GM21528 (cell line): ENCODE measurements around the gene SLCO1A2.
"Not testable (repeated sequence)": the region's sequence is repeated elsewhere in the genome, so short reads cannot be mapped to it uniquely, and the experiment has no call there.

ENCODE experiments used
- ATAC-seq: cut with Tn5 transposase; IDR thresholded peaks from one replicate; pipeline ENCODE4 v1.9.1; 2021; ENCODE audit warnings: mild to moderate bottlenecking, moderate library complexity; ENCODE audit not compliant: unreplicated experiment, low FRiP score

SLCO1A2 gene

GRCh38 chr12:21334771-21335325 is at the start of gene SLCO1A2:
TSS of gene SLCO1A2 (minus strand) at chr12:21334917. CDS start at chr12:21334647, 270 bp downstream.
- no peak for ATAC-seq

GRCh38 chr12:21384261-21384660 is 49.5 kb upstream of the SLCO1A2 start:
- no peak for ATAC-seq

- not testable (repeated sequence) for ATAC-seq
Observed at GRCh38 chr12:21381320-21381719, 46.6 kb upstream of the SLCO1A2 start.

GRCh38 chr12:21379218-21379617 is 44.5 kb upstream of the SLCO1A2 start:
- no peak for ATAC-seq

GRCh38 chr12:21372602-21373001 is 37.9 kb upstream of the SLCO1A2 start, which contains the start of gene IAPP:
TSS of gene IAPP (plus strand) at chr12:21372902. CDS start at chr12:21373352, 450 bp downstream.
- ATAC-seq = no peak

- ATAC-seq = no peak
Observed at GRCh38 chr12:21370845-21371449, 36.2 kb upstream of the SLCO1A2 start.

- no peak for ATAC-seq
Observed at GRCh38 chr12:21369141-21369980, 34.6 kb upstream of the SLCO1A2 start.

GRCh38 chr12:21360632-21361031 is 25.9 kb upstream of the SLCO1A2 start:
- ATAC-seq = not testable (repeated sequence)

GRCh38 chr12:21354641-21355040 is 19.9 kb upstream of the SLCO1A2 start:
- ATAC-seq = no peak

- no peak for ATAC-seq
Observed at GRCh38 chr12:21353948-21354347, 19.2 kb upstream of the SLCO1A2 start.

GRCh38 chr12:21353487-21353886 is 18.8 kb upstream of the SLCO1A2 start:
- ATAC-seq = no peak

GRCh38 chr12:21350975-21351374 is 16.3 kb upstream of the SLCO1A2 start:
- no peak for ATAC-seq

- ATAC-seq = no peak
Observed at GRCh38 chr12:21346542-21347205, 12.0 kb upstream of the SLCO1A2 start.

GRCh38 chr12:21343636-21344035 is 8.9 kb upstream of the SLCO1A2 start:
- ATAC-seq = no peak

- no peak for ATAC-seq
Observed at GRCh38 chr12:21341769-21342168, 7.1 kb upstream of the SLCO1A2 start.

GRCh38 chr12:21340403-21340802 is 5.7 kb upstream of the SLCO1A2 start:
- ATAC-seq = no peak

GRCh38 chr12:21339921-21340320 is 5.2 kb upstream of the SLCO1A2 start:
- ATAC-seq = no peak

- ATAC-seq = no peak
Observed at GRCh38 chr12:21337959-21338744, 3.4 kb upstream of the SLCO1A2 start.

- ATAC-seq = no peak
Observed at GRCh38 chr12:21337453-21337852, 2.7 kb upstream of the SLCO1A2 start.

GRCh38 chr12:21336656-21337055 is 1.9 kb upstream of the SLCO1A2 start:
- ATAC-seq = no peak
